Mesenchymal stem cell (in vitro differentiated cells and primary cell): ENCODE measurements around the gene LTO1.

Source experiments
- DNase-seq: peaks from one replicate; pipeline ENCODE4 v3.0.0-alpha.2; 2013
- H2AFZ ChIP-seq: one replicate; pipeline ENCODE4 v1.6.1; 2013; ENCODE audit warnings: low read depth, mild to moderate bottlenecking, control low read depth, inconsistent platforms, low read length, moderate library complexity
- H2AK5ac ChIP-seq: 2 replicates; pipeline ENCODE4 v1.6.1; 2013; ENCODE audit warnings: low read length, moderate library complexity, mild to moderate bottlenecking, inconsistent platforms; ENCODE audit not compliant: severe bottlenecking
- H2BK120ac ChIP-seq: one replicate; pipeline ENCODE4 v1.6.1; 2013; ENCODE audit warnings: low read depth, mild to moderate bottlenecking, inconsistent platforms, low read length, moderate library complexity
- H2BK12ac ChIP-seq, 2 experiments: one replicate each; pipeline ENCODE4 v1.6.1; 2013; ENCODE audit warnings: inconsistent platforms in 2 of 2, low read length in 2 of 2, mild to moderate bottlenecking in 2 of 2, moderate library complexity in 2 of 2, control low read depth in 1 of 2
- H2BK15ac ChIP-seq: one replicate; pipeline ENCODE4 v1.6.1; 2013; ENCODE audit warnings: mild to moderate bottlenecking, low read depth, inconsistent platforms; ENCODE audit not compliant: poor library complexity, severe bottlenecking
- H2BK5ac ChIP-seq: 2 replicates; pipeline ENCODE4 v1.6.1; 2013; ENCODE audit warnings: low read depth, mild to moderate bottlenecking, low read length, control low read depth, inconsistent platforms; ENCODE audit not compliant: poor library complexity, severe bottlenecking
- H3K14ac ChIP-seq, 2 experiments: one replicate each; pipeline ENCODE4 v1.6.1; 2013; ENCODE audit warnings: inconsistent platforms in 2 of 2, low read length in 2 of 2, control low read depth in 1 of 2, mild to moderate bottlenecking in 1 of 2, moderate library complexity in 1 of 2
- H3K18ac ChIP-seq, 2 experiments: one replicate each; pipeline ENCODE4 v1.6.1; 2013; ENCODE audit warnings: inconsistent platforms in 2 of 2, low read length in 2 of 2, control low read depth in 1 of 2, low read depth in 1 of 2, mild to moderate bottlenecking in 1 of 2
- H3K23ac ChIP-seq, 2 experiments: one replicate each; pipeline ENCODE4 v1.6.1; 2013; ENCODE audit warnings: inconsistent platforms in 2 of 2, low read length in 2 of 2, mild to moderate bottlenecking in 2 of 2, moderate library complexity in 2 of 2, control low read depth in 1 of 2
- H3K27ac ChIP-seq: 2 replicates; pipeline ENCODE4 v1.5.1; 2013; ENCODE audit warnings: mild to moderate bottlenecking, moderate library complexity, low read length, control low read depth, inconsistent platforms; ENCODE audit not compliant: poor library complexity, severe bottlenecking
- H3K27me3 ChIP-seq, 2 experiments: 2 replicates each; pipeline versions ENCODE4 v1.6.1 to v1.7.0; 2013; ENCODE audit warnings: low read length in 2 of 2, mild to moderate bottlenecking in 2 of 2, moderate library complexity in 2 of 2, control low read depth in 1 of 2, inconsistent platforms in 1 of 2; ENCODE audit not compliant: control insufficient read depth in 1 of 2, insufficient read depth in 1 of 2
- H3K36me3 ChIP-seq, 2 experiments: 2 replicates each; pipeline versions ENCODE4 v1.6.1 to v1.7.0; 2013; ENCODE audit warnings: low read length in 2 of 2, control low read depth in 1 of 2, inconsistent platforms in 1 of 2, low read depth in 1 of 2, mild to moderate bottlenecking in 1 of 2; ENCODE audit not compliant: insufficient read depth in 2 of 2, control insufficient read depth in 1 of 2
- H3K4ac ChIP-seq, 2 experiments: one replicate each; pipeline ENCODE4 v1.6.1; 2013; ENCODE audit warnings: inconsistent platforms in 2 of 2, low read length in 2 of 2, mild to moderate bottlenecking in 2 of 2, moderate library complexity in 2 of 2, control low read depth in 1 of 2, low read depth in 1 of 2
- H3K4me1 ChIP-seq: 2 replicates; pipeline ENCODE4 v1.6.1; 2013; ENCODE audit warnings: low read depth, low read length, control low read depth; ENCODE audit not compliant: control insufficient read depth, insufficient read depth
- H3K4me2 ChIP-seq: 2 replicates; pipeline ENCODE4 v1.6.1; 2013; ENCODE audit warnings: low read length, mild to moderate bottlenecking, inconsistent platforms; ENCODE audit not compliant: poor library complexity, severe bottlenecking
- H3K4me3 ChIP-seq, 2 experiments: 2 replicates each; pipeline versions ENCODE4 v1.5.1 to v1.7.0; 2013; ENCODE audit warnings: low read length in 2 of 2, mild to moderate bottlenecking in 2 of 2, control low read depth in 1 of 2, low read depth in 1 of 2; ENCODE audit not compliant: insufficient read depth in 1 of 2
- H3K79me1 ChIP-seq: replicated peaks from 2 replicates; pipeline ENCODE4 v1.6.1; 2013; ENCODE audit warnings: mild to moderate bottlenecking, control low read depth, low read length, inconsistent platforms; ENCODE audit not compliant: poor library complexity, severe bottlenecking
- H3K9ac ChIP-seq: 2 replicates; pipeline ENCODE4 v1.7.0; 2013; ENCODE audit warnings: mild to moderate bottlenecking, low read length, moderate library complexity
- H3K9me3 ChIP-seq: 2 replicates; pipeline ENCODE4 v1.7.0; 2013; ENCODE audit warnings: mild to moderate bottlenecking, low read length; ENCODE audit not compliant: control insufficient read depth
- H4K8ac ChIP-seq: one replicate; pipeline ENCODE4 v1.6.1; 2013; ENCODE audit warnings: inconsistent platforms, mild to moderate bottlenecking, low read length, moderate library complexity
- H4K91ac ChIP-seq: one replicate; pipeline ENCODE4 v1.6.1; 2013; ENCODE audit warnings: mild to moderate bottlenecking, low read length, inconsistent platforms
- WGBS: methylation state at CpG from one replicate; pipeline ENCODE4 v1.1.7; 2013; ENCODE audit warnings: mixed read lengths; 5-methylcytosine and 5-hydroxymethylcytosine counted together

Gene LTO1

GRCh38 chr11:69643646-69644045, 31.5 kb downstream of the LTO1 start:
- Histone ChIP-seq H4K91ac (no peak overlapping the region), H3K14ac (peak overlapping the region in 1 of 2 experiments; percentile 73), H3K4ac (peak overlapping the region in 1 of 2 experiments; percentile 73), H3K4me1 (peaks cover 31% of the 10 kb centered on the region), H3K4me2 (peak overlapping the region; percentile 87), H3K27me3 (no peaks in the 10 kb centered on the region), H3K23ac (peak overlapping the region in 1 of 2 experiments; percentile 9), H2BK120ac (no peak overlapping the region), H2BK12ac (peak overlapping the region in 1 of 2 experiments; percentile 6), H2BK15ac (no peak overlapping the region), H4K8ac (no peak overlapping the region), H3K4me3 (peak overlapping the region in 1 of 2 experiments; percentile 99), H3K9me3 (no peaks in the 10 kb centered on the region), H3K79me1 (peaks cover 14% of the 10 kb centered on the region), H3K18ac (peak overlapping the region in 1 of 2 experiments; percentile 52), H2AFZ (no peak overlapping the region), H2AK5ac (no peak overlapping the region), H3K9ac (peak overlapping the region; percentile 100), H3K36me3 (peaks cover 52 to 53% of the 10 kb centered on the region in 2 experiments), H3K27ac (peak overlapping the region; percentile 26), H2BK5ac (no peak overlapping the region)
- no peak for DNase-seq
- WGBS, result 77% methylated on average over 27 of the region's 27 CpGs

GRCh38 chr11:69642913-69643632, 32.1 kb downstream of the LTO1 start:
- H3K36me3 ChIP-seq, result peaks cover 47 to 48% of the 10 kb centered on the region in 2 experiments
- WGBS, result under 1% methylated on average over 63 of the region's 81 CpGs
- H3K79me1 ChIP-seq, result peaks cover 12% of the 10 kb centered on the region
- H2AK5ac ChIP-seq, result no peak overlapping the region
- H3K18ac ChIP-seq, result peak overlapping the region; percentile 88 to 95
- peak overlapping the region; percentile 61 for H3K27ac ChIP-seq
- H3K4me2 ChIP-seq, result peak overlapping the region; percentile 87
- H2BK12ac ChIP-seq, result peak overlapping the region in 1 of 2 experiments; percentile 73
- peak; percentile 72 for DNase-seq
- peaks cover 35% of the 10 kb centered on the region for H3K4me1 ChIP-seq
- peak overlapping the region; percentile 92 for H2BK120ac ChIP-seq
- H3K23ac ChIP-seq, result peak overlapping the region in 1 of 2 experiments; percentile 79
- H3K14ac ChIP-seq, result peak overlapping the region in 1 of 2 experiments; percentile 73
- H2BK5ac ChIP-seq, result no peak overlapping the region
- no peaks in the 10 kb centered on the region for H3K27me3 ChIP-seq
- no peak overlapping the region for H2AFZ ChIP-seq
- H3K4me3 ChIP-seq, result peak overlapping the region; percentile 76 to 99
- no peaks in the 10 kb centered on the region for H3K9me3 ChIP-seq
- H4K91ac ChIP-seq, result no peak overlapping the region
- H4K8ac ChIP-seq, result peak overlapping the region; percentile 47
- H3K9ac ChIP-seq, result peak overlapping the region; percentile 100
- peak overlapping the region; percentile 47 to 73 for H3K4ac ChIP-seq
- peak overlapping the region; percentile 71 for H2BK15ac ChIP-seq

- Histone ChIP-seq H3K9me3 (no peaks in the 10 kb centered on the region), H4K8ac (peak overlapping the region; percentile 47), H3K4me2 (peak overlapping the region; percentile 87), H2AK5ac (no peak overlapping the region), H3K14ac (peak overlapping the region in 1 of 2 experiments; percentile 92), H3K4ac (peak overlapping the region; percentile 47 to 71), H3K23ac (peak overlapping the region in 1 of 2 experiments; percentile 89), H3K9ac (peak overlapping the region; percentile 100), H3K27ac (peak overlapping the region; percentile 74), H2BK5ac (peak overlapping the region; percentile 91), H3K4me1 (peaks cover 40% of the 10 kb centered on the region), H3K4me3 (peak overlapping the region; percentile 76 to 99), H2BK120ac (peak overlapping the region; percentile 92), H3K27me3 (no peaks in the 10 kb centered on the region), H2AFZ (no peak overlapping the region), H3K18ac (peak overlapping the region; percentile 88 to 95), H4K91ac (peak overlapping the region; percentile 41), H3K79me1 (peaks cover 14% of the 10 kb centered on the region), H2BK15ac (peak overlapping the region; percentile 57), H3K36me3 (peaks cover 41 to 42% of the 10 kb centered on the region in 2 experiments), H2BK12ac (peak overlapping the region in 1 of 2 experiments; percentile 73)
- DNase-seq, result no peak
- under 1% methylated on average over 40 of the region's 40 CpGs for WGBS
Measured at GRCh38 chr11:69642549-69642912, 32.6 kb downstream of the LTO1 start.
